ENCODE data around the gene ATG101.
A peak's percentile ranks its signal among the peaks of the same experiment; 100 is the strongest.

Gene ATG101

DNA sequence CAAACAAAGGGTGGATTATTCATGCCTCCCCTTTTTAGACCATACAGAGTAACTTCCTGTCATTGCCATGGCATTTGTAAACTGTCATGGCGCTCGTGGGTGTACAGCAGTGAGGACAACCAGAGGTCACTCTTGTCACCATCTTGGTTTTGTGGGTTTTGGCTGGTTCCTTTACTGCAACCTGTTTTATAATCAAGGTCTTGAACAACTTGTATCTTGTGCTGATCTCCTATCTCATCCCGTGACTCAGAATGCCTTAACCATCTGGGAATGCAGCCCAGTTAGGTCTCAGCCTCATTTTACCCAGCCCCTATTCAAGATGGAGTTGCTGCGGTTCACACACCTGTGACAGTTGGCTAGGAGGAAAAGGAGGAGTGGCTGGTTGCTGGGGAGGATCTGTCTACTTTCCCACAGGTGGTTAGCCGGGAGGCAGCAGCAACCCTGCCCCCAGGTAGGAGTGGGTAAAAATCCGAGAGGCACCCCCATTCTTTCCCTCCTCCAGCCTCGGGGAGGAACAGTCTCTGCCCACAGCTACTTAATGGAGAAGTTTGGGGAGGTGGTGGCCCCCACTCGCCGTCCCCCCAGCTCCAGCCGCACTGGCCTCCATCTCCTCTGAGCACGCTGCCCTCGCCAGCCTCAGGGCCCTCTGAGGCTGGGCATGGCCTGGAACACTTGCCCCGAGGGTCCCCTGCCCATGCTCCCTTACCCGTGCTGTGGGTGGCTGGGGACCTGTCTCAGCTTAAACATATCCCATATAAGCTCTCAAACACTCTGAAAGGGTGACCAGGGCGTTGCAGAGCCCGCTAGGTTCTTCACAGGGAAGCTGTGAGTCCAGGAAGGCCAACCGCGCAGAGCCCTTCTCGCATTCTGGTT lies 51.4 kb downstream of the ATG101 start:
- DNase-seq (ENCODE audit: low read depth), result no peak
- no peak overlapping the region for H3K4me3 ChIP-seq (ENCODE audit: low read length)
- TF ChIP-seq, protein P1, sequence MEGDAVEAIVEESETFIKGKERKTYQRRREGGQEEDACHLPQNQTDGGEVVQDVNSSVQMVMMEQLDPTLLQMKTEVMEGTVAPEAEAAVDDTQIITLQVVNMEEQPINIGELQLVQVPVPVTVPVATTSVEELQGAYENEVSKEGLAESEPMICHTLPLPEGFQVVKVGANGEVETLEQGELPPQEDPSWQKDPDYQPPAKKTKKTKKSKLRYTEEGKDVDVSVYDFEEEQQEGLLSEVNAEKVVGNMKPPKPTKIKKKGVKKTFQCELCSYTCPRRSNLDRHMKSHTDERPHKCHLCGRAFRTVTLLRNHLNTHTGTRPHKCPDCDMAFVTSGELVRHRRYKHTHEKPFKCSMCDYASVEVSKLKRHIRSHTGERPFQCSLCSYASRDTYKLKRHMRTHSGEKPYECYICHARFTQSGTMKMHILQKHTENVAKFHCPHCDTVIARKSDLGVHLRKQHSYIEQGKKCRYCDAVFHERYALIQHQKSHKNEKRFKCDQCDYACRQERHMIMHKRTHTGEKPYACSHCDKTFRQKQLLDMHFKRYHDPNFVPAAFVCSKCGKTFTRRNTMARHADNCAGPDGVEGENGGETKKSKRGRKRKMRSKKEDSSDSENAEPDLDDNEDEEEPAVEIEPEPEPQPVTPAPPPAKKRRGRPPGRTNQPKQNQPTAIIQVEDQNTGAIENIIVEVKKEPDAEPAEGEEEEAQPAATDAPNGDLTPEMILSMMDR (conservative IDR thresholded peaks at IDR 0.05; ENCODE audit: low read length), result no peak

DNA sequence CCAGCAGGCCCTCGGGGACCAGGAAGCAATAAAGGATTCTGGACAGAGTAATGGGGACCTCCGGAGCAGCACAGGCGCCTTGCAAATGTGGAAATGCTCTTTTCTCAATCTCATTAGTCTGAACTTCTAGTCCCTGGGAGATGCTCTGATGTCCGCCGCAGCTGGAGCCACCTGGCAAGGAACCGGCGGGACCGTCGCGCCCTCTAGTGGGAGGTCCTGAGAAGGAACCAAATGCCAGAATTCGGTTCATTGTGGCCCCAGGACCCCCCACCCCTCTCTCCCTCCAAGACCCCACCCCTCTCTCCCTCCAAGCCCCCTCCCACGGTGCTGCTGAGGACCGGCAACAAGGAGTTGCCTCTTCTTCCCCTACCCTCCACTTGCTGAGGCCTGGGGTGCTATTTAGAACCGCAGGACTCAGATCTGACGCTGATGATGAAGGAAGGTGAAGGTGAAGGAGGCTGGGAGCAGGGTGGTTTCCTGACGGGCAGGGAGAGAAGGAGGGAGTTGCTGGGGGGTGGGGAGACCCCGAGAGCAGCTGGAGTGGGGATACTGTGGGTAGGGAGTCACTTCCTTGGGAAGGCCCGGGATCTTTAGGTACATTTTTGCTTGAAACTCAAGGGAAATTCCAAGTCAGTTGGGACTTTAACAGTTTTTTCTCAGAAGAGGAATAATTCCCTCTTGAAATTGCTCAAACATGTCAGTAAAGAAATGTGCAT lies 52.2 kb downstream of the ATG101 start:
- DNase-seq (ENCODE audit: low read depth), result peak; percentile 40
- TF ChIP-seq, protein P1 (conservative IDR thresholded peaks at IDR 0.05; ENCODE audit: low read length), result peak; percentile 68
- H3K4me3 ChIP-seq (ENCODE audit: low read length), result no peak overlapping the region

DNA sequence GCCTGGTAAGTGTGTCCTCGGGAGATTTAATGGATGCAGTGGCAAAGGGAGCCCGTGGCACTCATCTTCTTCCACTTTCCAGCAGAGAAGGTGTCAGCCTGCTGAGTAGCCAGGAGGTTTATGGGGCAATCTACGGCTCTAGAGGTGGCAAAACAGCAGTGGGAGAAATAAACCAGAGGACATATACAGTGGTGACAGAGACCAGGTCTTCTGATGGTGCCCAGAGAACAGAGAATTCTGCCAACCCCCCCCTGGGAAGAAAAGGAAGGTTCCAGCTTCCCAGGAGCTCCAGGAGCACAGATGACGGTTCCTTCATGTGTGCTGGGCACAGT lies 52.7 kb downstream of the ATG101 start:
- TF ChIP-seq, protein P1 (conservative IDR thresholded peaks at IDR 0.05; ENCODE audit: low read length), result no peak
- DNase-seq (ENCODE audit: low read depth), result no peak
- H3K4me3 ChIP-seq (ENCODE audit: low read length), result no peak overlapping the region

DNA sequence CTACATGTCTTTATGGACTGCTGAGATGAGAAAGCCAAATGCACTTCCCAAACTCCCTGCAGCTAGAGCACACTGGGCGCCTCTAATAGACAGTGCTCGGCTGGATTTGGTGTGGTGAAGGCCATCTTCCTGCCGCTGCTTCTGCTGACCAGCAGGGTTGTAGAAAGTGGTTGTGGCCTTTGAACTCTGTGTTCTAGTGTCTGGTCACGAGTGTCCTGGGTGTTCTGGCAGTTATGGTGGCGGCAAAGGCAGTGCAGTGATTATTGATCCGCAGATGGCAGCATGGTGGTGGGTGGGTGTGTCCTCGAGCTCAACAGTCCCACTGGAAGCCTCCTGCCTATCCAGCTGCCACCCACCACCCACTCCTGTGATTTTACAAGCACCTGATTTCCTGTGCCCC lies 53.1 kb downstream of the ATG101 start:
- DNase-seq (ENCODE audit: low read depth), result no peak
- TF ChIP-seq, protein P1 (conservative IDR thresholded peaks at IDR 0.05; ENCODE audit: low read length), result no peak
- no peak overlapping the region for H3K4me3 ChIP-seq (ENCODE audit: low read length)

DNA sequence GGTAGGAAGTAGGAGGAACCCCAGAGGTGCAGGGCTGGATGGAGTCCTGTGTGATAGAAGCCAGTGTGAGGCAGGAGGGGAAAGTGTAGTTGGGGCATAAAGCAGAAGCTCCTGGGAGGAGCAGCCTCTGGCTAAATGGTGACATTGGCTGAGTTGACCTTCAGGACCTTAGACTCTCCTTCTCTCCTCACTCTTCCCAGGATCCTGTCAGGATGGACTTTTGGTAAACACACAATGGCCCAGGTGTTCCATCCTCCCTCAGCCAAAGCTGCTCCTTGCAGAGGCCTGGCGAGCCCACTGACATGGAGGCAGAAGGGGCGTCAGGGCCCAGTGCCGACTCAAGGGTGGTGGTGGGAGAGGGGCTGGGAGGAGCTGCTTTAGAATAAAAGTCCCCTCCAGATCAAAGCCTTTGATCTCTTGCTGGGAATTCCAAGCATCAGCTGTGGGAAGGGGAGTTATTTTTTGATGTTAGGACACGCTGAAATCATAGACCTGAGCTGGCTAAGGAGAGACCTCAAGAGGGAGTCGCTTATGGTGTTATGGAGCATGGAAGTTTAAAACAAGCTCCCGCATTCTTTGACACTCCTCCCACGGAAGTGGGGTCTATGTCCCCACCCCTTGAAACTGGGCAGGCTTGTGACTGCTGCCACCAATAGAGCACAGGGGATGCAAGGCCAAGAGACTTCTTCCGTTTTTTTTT lies 53.9 kb downstream of the ATG101 start:
- no peak for DNase-seq (ENCODE audit: low read depth)
- TF ChIP-seq, protein P1 (conservative IDR thresholded peaks at IDR 0.05; ENCODE audit: low read length), result no peak
- no peak overlapping the region for H3K4me3 ChIP-seq (ENCODE audit: low read length)

DNA sequence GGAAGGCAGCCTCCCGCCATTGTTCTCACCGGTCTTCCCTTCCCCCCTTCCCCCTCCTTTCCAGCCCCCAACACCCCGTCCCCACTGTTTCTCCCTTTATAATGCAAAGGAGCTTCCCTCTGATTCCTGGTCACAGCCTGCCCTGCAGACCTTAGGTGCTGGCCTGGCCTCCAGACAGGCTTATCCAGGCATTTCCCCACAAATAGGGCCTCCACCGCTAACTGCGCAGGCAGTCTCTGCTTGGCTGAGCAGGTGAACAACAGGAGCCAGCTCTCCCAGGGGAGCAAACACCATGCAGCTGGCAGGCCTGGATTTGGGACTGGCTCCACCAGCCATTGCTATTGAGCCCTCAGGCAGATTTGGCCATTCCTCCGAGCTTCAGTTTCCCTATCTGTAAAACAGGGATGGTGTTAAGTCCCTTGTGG lies 55.7 kb downstream of the ATG101 start:
- TF ChIP-seq, protein P1 (conservative IDR thresholded peaks at IDR 0.05; ENCODE audit: low read length), result no peak
- no peak for DNase-seq (ENCODE audit: low read depth)
- no peak overlapping the region for H3K4me3 ChIP-seq (ENCODE audit: low read length)
